Liver (tissue), 9 donors: ENCODE measurements around the gene C1QTNF12. TPM values are rescaled to one million over a fixed set of nuclear protein-coding genes. Genes with fewer than 3 reads are reported as not detected.

Experiments
- DNase-seq: peaks from one replicate; pipeline ENCODE4 v3.0.0-alpha.2; 2017; ENCODE audit warnings: low spot score
- H3K27ac ChIP-seq, 2 donors: one replicate each; pipeline ENCODE4 v1.7.0; 2013; ENCODE audit warnings: inconsistent platforms in 2 of 2, low read length in 2 of 2, control low read depth in 1 of 2, low read depth in 1 of 2, mild to moderate bottlenecking in 1 of 2
- H3K27me3 ChIP-seq, 4 donors: one replicate each; pipeline versions ENCODE4 v1.6.1 to v1.7.0; 2013; ENCODE audit warnings: low read length in 3 of 4, inconsistent platforms in 1 of 4, mild to moderate bottlenecking in 1 of 4, moderate library complexity in 1 of 4; ENCODE audit not compliant: control insufficient read depth in 4 of 4, insufficient read depth in 4 of 4
- H3K36me3 ChIP-seq, 4 donors: one replicate each; pipeline versions ENCODE4 v1.6.1 to v1.7.0; 2013; ENCODE audit warnings: low read length in 3 of 4, mild to moderate bottlenecking in 3 of 4, low read depth in 1 of 4, moderate library complexity in 1 of 4; ENCODE audit not compliant: control insufficient read depth in 4 of 4, insufficient read depth in 3 of 4
- H3K4me1 ChIP-seq, 4 donors: one replicate each; pipeline versions ENCODE4 v1.6.1 to v1.7.0; 2013; ENCODE audit warnings: low read length in 3 of 4, mild to moderate bottlenecking in 3 of 4, moderate library complexity in 1 of 4; ENCODE audit not compliant: control insufficient read depth in 4 of 4, insufficient read depth in 4 of 4
- H3K4me3 ChIP-seq, 3 donors: one replicate each; pipeline versions ENCODE4 v1.6.1 to v1.7.0; 2013; ENCODE audit warnings: low read length in 3 of 3, control low read depth in 1 of 3, low read depth in 1 of 3, mild to moderate bottlenecking in 1 of 3
- H3K9ac ChIP-seq, 2 donors: one replicate each; pipeline ENCODE4 v1.7.0; 2013; ENCODE audit warnings: low read length in 2 of 2, mild to moderate bottlenecking in 2 of 2, moderate library complexity in 2 of 2, control low read depth in 1 of 2, low read depth in 1 of 2
- H3K9me3 ChIP-seq, 4 donors: one replicate each; pipeline versions ENCODE4 v1.6.1 to v1.7.0; 2013; ENCODE audit warnings: low read length in 3 of 4; ENCODE audit not compliant: control insufficient read depth in 4 of 4
- EGR1 ChIP-seq, 2 donors: IDR thresholded peaks; 2 replicates each; pipeline ENCODE4 v1.6.1; 2016 to 2018; ENCODE audit warnings: antibody characterized with exemption in 2 of 2, low read depth in 2 of 2
- FOXA2 ChIP-seq: IDR thresholded peaks from 2 replicates; pipeline ENCODE4 v1.6.1; 2016; ENCODE audit warnings: antibody characterized with exemption
- GABPA ChIP-seq, 2 donors: IDR thresholded peaks in 1 of 2; conservative IDR thresholded peaks in 1 of 2; 2 replicates each; pipeline ENCODE4 v1.6.1; 2016; ENCODE audit warnings: antibody characterized with exemption in 2 of 2, mild to moderate bottlenecking in 1 of 2, moderate library complexity in 1 of 2
- HNF4G ChIP-seq: IDR thresholded peaks from 2 replicates; pipeline ENCODE4 v1.6.1; 2016; ENCODE audit warnings: antibody characterized with exemption
- JUND ChIP-seq, 2 donors: IDR thresholded peaks; 2 replicates each; pipeline ENCODE4 v1.6.1; 2016; ENCODE audit warnings: antibody characterized with exemption in 2 of 2
- RAD21 ChIP-seq, 2 donors: IDR thresholded peaks; 2 replicates each; pipeline ENCODE4 v1.6.1; 2016; ENCODE audit warnings: antibody characterized with exemption in 2 of 2, mild to moderate bottlenecking in 2 of 2
- REST ChIP-seq: IDR thresholded peaks from 2 replicates; pipeline ENCODE4 v1.6.1; 2016; ENCODE audit warnings: antibody characterized with exemption, mild to moderate bottlenecking
- SP1 ChIP-seq: IDR thresholded peaks from 2 replicates; pipeline ENCODE4 v1.6.1; 2018; ENCODE audit warnings: antibody characterized with exemption, mild to moderate bottlenecking
- YY1 ChIP-seq: IDR thresholded peaks from 2 replicates; pipeline ENCODE4 v1.6.1; 2016; ENCODE audit warnings: antibody characterized with exemption, mild to moderate bottlenecking
- WGBS: extraction: QIAGEN DNeasy Blood & Tissue Kit; methylation state at CpG from one replicate; pipeline ENCODE4 v1.1.7; 2013; 5-methylcytosine and 5-hydroxymethylcytosine counted together
- polyA plus RNA-seq, 2 donors: library from polyadenylated mRNA; stranded (reverse) in 1 of 2; unstranded in 1 of 2; fragments of 200-250 nt in 1 of 2; fragments of >200 nt in 1 of 2; fragmentation: Nextera tagmentation in 1 of 2; extraction: Ambion mirVana in 1 of 2; gene quantifications; one replicate each; pipeline versions ENCODE4 v1.2.1 to v1.2.3, GENCODE V29; 2013 to 2015
- total RNA-seq, 2 donors: library from RNA; depleted of rRNA; stranded (reverse); fragments of >200 nt; gene quantifications; one replicate each; pipeline ENCODE4 v1.2.3, GENCODE V29; 2014
- TF ChIP-seq, protein P1 (sequence below): IDR thresholded peaks from 2 replicates; pipeline ENCODE4 v1.6.1; 2016; ENCODE audit warnings: antibody characterized with exemption
- TF ChIP-seq, protein P2 (sequence below): IDR thresholded peaks from 2 replicates; pipeline ENCODE4 v1.6.1; 2016; ENCODE audit warnings: antibody characterized with exemption
- TF ChIP-seq, protein P3 (sequence below): fragments of 150-350 bp; IDR thresholded peaks from 2 replicates; pipeline ENCODE4 v1.5.1; 2017; ENCODE audit warnings: improper control_type of control experiment, low read depth, low read length; ENCODE audit not compliant: missing input control
- donor health status: healthy.
- donor health status: healthy.
- donor health status: healthy.
- donor health status: healthy.
- donor health status: healthy.

C1QTNF12 gene
- total and polyA plus RNA-seq, 4 donors: 0.39 to 0.40 TPM; not detected in 2

GRCh38 chr1:1259540-1259939 lies 13.0 kb upstream of the C1QTNF12 start:
- no peak for DNase-seq
- H3K9ac ChIP-seq: no peak overlapping the region
- 97% methylated on average over 18 of the region's 18 CpGs for WGBS

GRCh38 chr1:1259119-1259488 lies 12.6 kb upstream of the C1QTNF12 start:
- H3K27ac ChIP-seq: no peak overlapping the region
- H3K36me3 ChIP-seq: peaks cover 15 to 60% (median 30%) of the 10 kb centered on the region in 4 donors
- no peaks in the 10 kb centered on the region for H3K4me1 ChIP-seq
- 96% methylated on average over 22 of the region's 22 CpGs for WGBS
- TF ChIP-seq FOXA2 (no peak), SP1 (no peak), GABPA (IDR thresholded peaks at IDR 0.05 in 1 of 2, conservative IDR thresholded peaks at IDR 0.05 in 1 of 2) (no peak), EGR1 (IDR thresholded peaks at IDR 0.05; ENCODE audit: low read depth in 2 of 2) (no peak), YY1 (no peak), RAD21 (IDR thresholded peaks at IDR 0.05) (no peak), HNF4G (no peak), JUND (IDR thresholded peaks at IDR 0.05) (no peak)
- TF ChIP-seq, protein P1, sequence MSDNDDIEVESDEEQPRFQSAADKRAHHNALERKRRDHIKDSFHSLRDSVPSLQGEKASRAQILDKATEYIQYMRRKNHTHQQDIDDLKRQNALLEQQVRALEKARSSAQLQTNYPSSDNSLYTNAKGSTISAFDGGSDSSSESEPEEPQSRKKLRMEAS: no peak
- TF ChIP-seq, protein P2, sequence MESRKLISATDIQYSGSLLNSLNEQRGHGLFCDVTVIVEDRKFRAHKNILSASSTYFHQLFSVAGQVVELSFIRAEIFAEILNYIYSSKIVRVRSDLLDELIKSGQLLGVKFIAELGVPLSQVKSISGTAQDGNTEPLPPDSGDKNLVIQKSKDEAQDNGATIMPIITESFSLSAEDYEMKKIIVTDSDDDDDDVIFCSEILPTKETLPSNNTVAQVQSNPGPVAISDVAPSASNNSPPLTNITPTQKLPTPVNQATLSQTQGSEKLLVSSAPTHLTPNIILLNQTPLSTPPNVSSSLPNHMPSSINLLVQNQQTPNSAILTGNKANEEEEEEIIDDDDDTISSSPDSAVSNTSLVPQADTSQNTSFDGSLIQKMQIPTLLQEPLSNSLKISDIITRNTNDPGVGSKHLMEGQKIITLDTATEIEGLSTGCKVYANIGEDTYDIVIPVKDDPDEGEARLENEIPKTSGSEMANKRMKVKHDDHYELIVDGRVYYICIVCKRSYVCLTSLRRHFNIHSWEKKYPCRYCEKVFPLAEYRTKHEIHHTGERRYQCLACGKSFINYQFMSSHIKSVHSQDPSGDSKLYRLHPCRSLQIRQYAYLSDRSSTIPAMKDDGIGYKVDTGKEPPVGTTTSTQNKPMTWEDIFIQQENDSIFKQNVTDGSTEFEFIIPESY: no peak
- TF ChIP-seq, protein P3, sequence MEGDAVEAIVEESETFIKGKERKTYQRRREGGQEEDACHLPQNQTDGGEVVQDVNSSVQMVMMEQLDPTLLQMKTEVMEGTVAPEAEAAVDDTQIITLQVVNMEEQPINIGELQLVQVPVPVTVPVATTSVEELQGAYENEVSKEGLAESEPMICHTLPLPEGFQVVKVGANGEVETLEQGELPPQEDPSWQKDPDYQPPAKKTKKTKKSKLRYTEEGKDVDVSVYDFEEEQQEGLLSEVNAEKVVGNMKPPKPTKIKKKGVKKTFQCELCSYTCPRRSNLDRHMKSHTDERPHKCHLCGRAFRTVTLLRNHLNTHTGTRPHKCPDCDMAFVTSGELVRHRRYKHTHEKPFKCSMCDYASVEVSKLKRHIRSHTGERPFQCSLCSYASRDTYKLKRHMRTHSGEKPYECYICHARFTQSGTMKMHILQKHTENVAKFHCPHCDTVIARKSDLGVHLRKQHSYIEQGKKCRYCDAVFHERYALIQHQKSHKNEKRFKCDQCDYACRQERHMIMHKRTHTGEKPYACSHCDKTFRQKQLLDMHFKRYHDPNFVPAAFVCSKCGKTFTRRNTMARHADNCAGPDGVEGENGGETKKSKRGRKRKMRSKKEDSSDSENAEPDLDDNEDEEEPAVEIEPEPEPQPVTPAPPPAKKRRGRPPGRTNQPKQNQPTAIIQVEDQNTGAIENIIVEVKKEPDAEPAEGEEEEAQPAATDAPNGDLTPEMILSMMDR: no peak
- no peak overlapping the region for H3K4me3 ChIP-seq
- no peak for DNase-seq
- no peak overlapping the region for H3K9ac ChIP-seq
- H3K9me3 ChIP-seq: no peaks in the 10 kb centered on the region
- no peaks in the 10 kb centered on the region for H3K27me3 ChIP-seq

More at GRCh38 chr1:1259540-1259939, 13.0 kb upstream of the C1QTNF12 start:
- TF ChIP-seq, protein P2: no peak
- TF ChIP-seq, protein P1: no peak
- no peak for TF ChIP-seq REST
- no peaks in the 10 kb centered on the region for H3K27me3 ChIP-seq
- no peak overlapping the region for H3K4me3 ChIP-seq
- H3K4me1 ChIP-seq: no peaks in the 10 kb centered on the region
- peaks cover 12 to 60% (median 30%) of the 10 kb centered on the region in 4 donors for H3K36me3 ChIP-seq
- H3K9me3 ChIP-seq: no peaks in the 10 kb centered on the region
- H3K27ac ChIP-seq: no peak overlapping the region
